Activated naive CD4-positive, alpha-beta T cell treated with anti-CD3 and anti-CD28 coated beads for 36 hours (primary cell): ENCODE data around the gene EFCAB12. TPM values are rescaled to one million over a fixed set of nuclear protein-coding genes. Genes with fewer than 3 reads are reported as not detected.

Source experiments
- CTCF ChIA-PET: fragments of 350-600 bp; sonication (Branson Sonifier 250); formaldehyde crosslinking; loops from one replicate; lab custom pipeline; 2021; ENCODE audit warnings: antibody characterized with exemption; lab: Charles Lee
- DNase-seq: peaks from one replicate; pipeline ENCODE4 v3.0.0-alpha.2; 2020
- H3K27ac Mint-ChIP-seq: one replicate; pipeline ENCODE4 v1.8.0; 2021; ENCODE audit warnings: mild to moderate bottlenecking, mixed read lengths
- H3K27me3 Mint-ChIP-seq: one replicate; pipeline ENCODE4 v1.8.0; 2021; ENCODE audit warnings: low read depth, mixed read lengths
- H3K36me3 Mint-ChIP-seq: one replicate; pipeline ENCODE4 v1.8.0; 2021; ENCODE audit warnings: low read depth, mixed read lengths
- H3K4me1 Mint-ChIP-seq: one replicate; pipeline ENCODE4 v1.8.0; 2021; ENCODE audit warnings: low read depth, mixed read lengths
- H3K4me3 Mint-ChIP-seq: one replicate; pipeline ENCODE4 v1.8.0; 2021; ENCODE audit warnings: mild to moderate bottlenecking, moderate library complexity, mixed read lengths
- H3K9me3 Mint-ChIP-seq: one replicate; pipeline ENCODE4 v1.8.0; 2021; ENCODE audit warnings: mixed read lengths
- intact Hi-C: fragments of 100-400 bp; cut with micrococcal nuclease; formaldehyde crosslinking; loops from one replicate; pipeline ENCODE4 v1.15.1; 2023
- total RNA-seq, 2 experiments: library from RNA; stranded (reverse); gene quantifications; one replicate each; pipeline ENCODE4 v1.2.3, GENCODE V29; 2021

The EFCAB12 gene
- total RNA-seq, 2 experiments from 2014 or later, result 0.37 to 0.81 TPM

- DNase-seq, result no peak
- H3K27me3 Mint-ChIP-seq, result no peaks in the 10 kb centered on the region
- peaks cover 32% of the 10 kb centered on the region for H3K4me1 Mint-ChIP-seq
- H3K4me3 Mint-ChIP-seq, result no peak overlapping the region
- CTCF ChIA-PET, result interaction anchor here (1.0 kb wide), 1 partner anchor 48 kb away, joined by 4 read pairs; no protein-coding TSS in a partner anchor
- peak overlapping the region; percentile 39 for H3K27ac Mint-ChIP-seq
- peaks cover 11% of the 10 kb centered on the region for H3K36me3 Mint-ChIP-seq
- intact Hi-C loops, result loop anchor here (5.0 to 10.0 kb wide), 5 partner anchors 165 to 1388 kb away; partner anchors contain the start of genes PLXND1, RAB43 and SEC61A1
- no peaks in the 10 kb centered on the region for H3K9me3 Mint-ChIP-seq
These were observed 14.1 kb upstream of the EFCAB12 start for GRCh38 chr3:129442486-129442885.

GRCh38 chr3:129441782-129442181 lies 13.3 kb upstream of the EFCAB12 start:
- DNase-seq, result no peak
- Mint-ChIP-seq H3K9me3 (no peaks in the 10 kb centered on the region), H3K27ac (no peak overlapping the region), H3K36me3 (peaks cover 14% of the 10 kb centered on the region), H3K27me3 (no peaks in the 10 kb centered on the region), H3K4me1 (peaks cover 38% of the 10 kb centered on the region), H3K4me3 (peak overlapping the region; percentile 87)
- intact Hi-C loops, result loop anchor here (2.0 to 10.0 kb wide), 7 partner anchors 41 to 1387 kb away; partner anchors contain the start of genes PLXND1, RAB43 and SEC61A1
- CTCF ChIA-PET, result interaction anchor here (1.0 to 2.9 kb wide), 2 partner anchors 49 to 58 kb away, joined by 4 to 10 read pairs; no protein-coding TSS in a partner anchor

- Mint-ChIP-seq H3K27me3 (no peaks in the 10 kb centered on the region), H3K36me3 (peaks cover 19% of the 10 kb centered on the region), H3K9me3 (no peaks in the 10 kb centered on the region), H3K4me1 (peaks cover 44% of the 10 kb centered on the region), H3K4me3 (peak overlapping the region; percentile 87), H3K27ac (peak overlapping the region; percentile 89)
- intact Hi-C loops, result loop anchor here (2.0 to 10.0 kb wide), 7 partner anchors 42 to 1386 kb away; partner anchors contain the start of genes PLXND1, RAB43 and SEC61A1
- CTCF ChIA-PET, result interaction anchor here (1.2 to 2.9 kb wide), 2 partner anchors 58 to 123 kb away, joined by 3 to 10 read pairs; no protein-coding TSS in a partner anchor
- DNase-seq, result peak; percentile 39
These were observed 12.8 kb upstream of the EFCAB12 start for GRCh38 chr3:129441215-129441614.

- H3K4me3 Mint-ChIP-seq, result peak overlapping the region; percentile 87
- peaks cover 19% of the 10 kb centered on the region for H3K36me3 Mint-ChIP-seq
- CTCF ChIA-PET, result interaction anchor here (1.0 to 2.9 kb wide), 5 partner anchors 41 to 124 kb away, joined by 3 to 10 read pairs (median 4); a partner anchor contains a TSS
- H3K4me1 Mint-ChIP-seq, result peaks cover 48% of the 10 kb centered on the region
- intact Hi-C loops, result loop anchor here (1.0 to 10.0 kb wide), 17 partner anchors 12 to 1386 kb away; partner anchors contain the start of genes ACAD9, CNBP, EFCAB12 and HMCES
- no peaks in the 10 kb centered on the region for H3K9me3 Mint-ChIP-seq
- H3K27ac Mint-ChIP-seq, result peak overlapping the region; percentile 89
- H3K27me3 Mint-ChIP-seq, result no peaks in the 10 kb centered on the region
- no peak for DNase-seq
These were observed 12.3 kb upstream of the EFCAB12 start for GRCh38 chr3:129440618-129441190.

GRCh38 chr3:129439817-129440617 lies 11.6 kb upstream of the EFCAB12 start, which contains the start of the genes IFT122 and MBD4:
IFT122 (plus strand) TSS chr3:129440224; CDS start chr3:129440331, 107 bp downstream.
MBD4 (minus strand) TSS chr3:129439948; CDS start chr3:129439833, 115 bp downstream.
- H3K36me3 Mint-ChIP-seq, result peaks cover 24% of the 10 kb centered on the region
- CTCF ChIA-PET, result interaction anchor here (0.9 to 2.9 kb wide), 7 partner anchors 11 to 124 kb away, joined by 3 to 10 read pairs (median 4); a partner anchor contains a TSS
- peak within 1 kb of the TSS; percentile 89 for H3K27ac Mint-ChIP-seq
- intact Hi-C loops, result loop anchor here (1.0 to 10.0 kb wide), 17 partner anchors 12 to 1385 kb away; partner anchors contain the start of genes ACAD9, CNBP, EFCAB12 and HMCES
- H3K9me3 Mint-ChIP-seq, result no peaks in the 10 kb centered on the region
- peak within 1 kb of the TSS; percentile 87 for H3K4me3 Mint-ChIP-seq
- peaks cover 53% of the 10 kb centered on the region for H3K4me1 Mint-ChIP-seq
- DNase-seq, result peak; percentile 99
- H3K27me3 Mint-ChIP-seq, result no peaks in the 10 kb centered on the region

GRCh38 chr3:129439226-129439816 lies 10.9 kb upstream of the EFCAB12 start:
- no peaks in the 10 kb centered on the region for H3K9me3 Mint-ChIP-seq
- intact Hi-C loops, result no loop called here
- H3K27ac Mint-ChIP-seq, result peak overlapping the region; percentile 89
- H3K27me3 Mint-ChIP-seq, result no peaks in the 10 kb centered on the region
- peak; percentile 61 for DNase-seq
- H3K36me3 Mint-ChIP-seq, result peaks cover 27% of the 10 kb centered on the region
- peak overlapping the region; percentile 87 for H3K4me3 Mint-ChIP-seq
- CTCF ChIA-PET, result interaction anchor here (0.9 to 2.9 kb wide), 4 partner anchors 10 to 56 kb away, joined by 3 to 10 read pairs (median 4); no protein-coding TSS in a partner anchor
- peaks cover 59% of the 10 kb centered on the region for H3K4me1 Mint-ChIP-seq

- H3K27me3 Mint-ChIP-seq, result no peaks in the 10 kb centered on the region
- peaks cover 48% of the 10 kb centered on the region for H3K4me1 Mint-ChIP-seq
- intact Hi-C loops, result loop anchor here (1.0 kb wide), 1 partner anchor 52 kb away; no protein-coding TSS in a partner anchor
- no peaks in the 10 kb centered on the region for H3K9me3 Mint-ChIP-seq
- no peak overlapping the region for H3K4me3 Mint-ChIP-seq
- peak overlapping the region; percentile 71 for H3K27ac Mint-ChIP-seq
- no peak for DNase-seq
- CTCF ChIA-PET, result interaction anchor here (1.8 kb wide), 1 partner anchor 35 kb away, joined by 9 read pairs; no protein-coding TSS in a partner anchor
- peaks cover 49% of the 10 kb centered on the region for H3K36me3 Mint-ChIP-seq
These were observed 6.9 kb upstream of the EFCAB12 start for GRCh38 chr3:129435367-129435766.

GRCh38 chr3:129434140-129434539 lies 5.7 kb upstream of the EFCAB12 start:
- no peak for DNase-seq
- H3K9me3 Mint-ChIP-seq, result no peaks in the 10 kb centered on the region
- peaks cover 56% of the 10 kb centered on the region for H3K4me1 Mint-ChIP-seq
- H3K27ac Mint-ChIP-seq, result no peak overlapping the region
- CTCF ChIA-PET, result interaction anchor here (1.7 kb wide), 1 partner anchor 35 kb away, joined by 4 read pairs; no protein-coding TSS in a partner anchor
- H3K36me3 Mint-ChIP-seq, result peaks cover 45% of the 10 kb centered on the region
- intact Hi-C loops, result no loop called here
- no peaks in the 10 kb centered on the region for H3K27me3 Mint-ChIP-seq
- H3K4me3 Mint-ChIP-seq, result no peak overlapping the region

GRCh38 chr3:129433565-129433964 lies 5.1 kb upstream of the EFCAB12 start:
- CTCF ChIA-PET, result interaction anchor here (1.7 kb wide), 1 partner anchor 34 kb away, joined by 4 read pairs; no protein-coding TSS in a partner anchor
- Mint-ChIP-seq H3K4me1 (peaks cover 59% of the 10 kb centered on the region), H3K36me3 (peaks cover 49% of the 10 kb centered on the region), H3K9me3 (no peaks in the 10 kb centered on the region), H3K27ac (no peak overlapping the region), H3K4me3 (no peak overlapping the region), H3K27me3 (no peaks in the 10 kb centered on the region)
- no peak for DNase-seq
- intact Hi-C loops, result no loop called here

- Mint-ChIP-seq H3K9me3 (no peaks in the 10 kb centered on the region), H3K36me3 (peaks cover 44% of the 10 kb centered on the region), H3K4me3 (no peak overlapping the region), H3K27ac (no peak overlapping the region), H3K4me1 (peaks cover 59% of the 10 kb centered on the region), H3K27me3 (no peaks in the 10 kb centered on the region)
- intact Hi-C loops, result no loop called here
- CTCF ChIA-PET, result interaction anchor here (1.7 kb wide), 1 partner anchor 33 kb away, joined by 4 read pairs; no protein-coding TSS in a partner anchor
- DNase-seq, result no peak
These were observed 4.2 kb upstream of the EFCAB12 start for GRCh38 chr3:129432671-129433070.

- intact Hi-C loops, result no loop called here
- H3K27me3 Mint-ChIP-seq, result no peaks in the 10 kb centered on the region
- DNase-seq, result no peak
- no peak overlapping the region for H3K4me3 Mint-ChIP-seq
- peaks cover 56% of the 10 kb centered on the region for H3K4me1 Mint-ChIP-seq
- CTCF ChIA-PET, result no interaction called here
- H3K9me3 Mint-ChIP-seq, result no peaks in the 10 kb centered on the region
- H3K27ac Mint-ChIP-seq, result peak overlapping the region; percentile 40
- peaks cover 42% of the 10 kb centered on the region for H3K36me3 Mint-ChIP-seq
These were observed 3.6 kb upstream of the EFCAB12 start for GRCh38 chr3:129432036-129432435.
